HEK293 (cell line): Measurements from ENCODE around the gene C21orf58.

Source experiments
- EGR2 ChIP-seq: fragments of 450-650 bp; formaldehyde crosslinking; IDR thresholded peaks from 2 replicates; pipeline ENCODE4 v1.5.1; 2016; ENCODE audit warnings: low read depth, missing biosample characterization, missing genetic modification characterization
- KLF16 ChIP-seq: fragments of 450-650 bp; formaldehyde crosslinking; IDR thresholded peaks from 2 replicates; pipeline ENCODE4 v1.5.1; 2017; ENCODE audit warnings: missing biosample characterization, missing genetic modification characterization
- KLF9 ChIP-seq: fragments of 450-650 bp; formaldehyde crosslinking; IDR thresholded peaks from 2 replicates; pipeline ENCODE4 v1.5.1; 2016; ENCODE audit warnings: missing biosample characterization, missing genetic modification characterization, low read depth
- ZBTB8A ChIP-seq: fragments of 450-650 bp; formaldehyde crosslinking; IDR thresholded peaks from 2 replicates; pipeline ENCODE4 v1.5.1; 2016; ENCODE audit warnings: missing biosample characterization, missing genetic modification characterization
- ZFP3 ChIP-seq: fragments of 450-650 bp; formaldehyde crosslinking; IDR thresholded peaks from 2 replicates; pipeline ENCODE4 v1.5.1; 2016; ENCODE audit warnings: low read depth, missing biosample characterization, missing genetic modification characterization
- ZFP69B ChIP-seq: fragments of 450-650 bp; formaldehyde crosslinking; IDR thresholded peaks from 2 replicates; pipeline ENCODE4 v1.5.1; 2016; ENCODE audit warnings: missing biosample characterization, missing genetic modification characterization
- ZNF223 ChIP-seq: fragments of 450-650 bp; formaldehyde crosslinking; IDR thresholded peaks from 2 replicates; pipeline ENCODE4 v1.5.1; 2016; ENCODE audit warnings: missing biosample characterization, missing genetic modification characterization
- ZNF292 ChIP-seq: fragments of 450-650 bp; formaldehyde crosslinking; IDR thresholded peaks from 2 replicates; pipeline ENCODE4 v1.5.1; 2016; ENCODE audit warnings: low read depth, missing biosample characterization, missing genetic modification characterization, borderline replicate concordance
- ZNF530 ChIP-seq: fragments of 450-650 bp; formaldehyde crosslinking; IDR thresholded peaks from 2 replicates; pipeline ENCODE4 v1.5.1; 2016; ENCODE audit warnings: low read depth, missing biosample characterization, missing genetic modification characterization
- ZNF624 ChIP-seq: fragments of 450-650 bp; formaldehyde crosslinking; IDR thresholded peaks from 2 replicates; pipeline ENCODE4 v1.5.1; 2017; ENCODE audit warnings: missing biosample characterization, missing genetic modification characterization
- ZNF654 ChIP-seq: fragments of 450-650 bp; formaldehyde crosslinking; IDR thresholded peaks from 2 replicates; pipeline ENCODE4 v1.5.1; 2016; ENCODE audit warnings: low read depth, missing biosample characterization, missing genetic modification characterization
- TF ChIP-seq, protein P1 (sequence below): fragments of 450-650 bp; IDR thresholded peaks from 2 replicates; pipeline ENCODE4 v1.5.1; 2018; ENCODE audit warnings: missing biosample characterization, mild to moderate bottlenecking, missing genetic modification characterization
- TF ChIP-seq, protein P2 (sequence below): fragments of 450-650 bp; formaldehyde crosslinking; IDR thresholded peaks from 2 replicates; pipeline ENCODE4 v1.5.0; 2017; ENCODE audit warnings: missing biosample characterization, missing genetic modification characterization, borderline replicate concordance
- TF ChIP-seq, protein P3 (sequence below): fragments of 450-650 bp; formaldehyde crosslinking; IDR thresholded peaks from 2 replicates; pipeline ENCODE4 v1.5.1; 2017; ENCODE audit warnings: missing biosample characterization, missing genetic modification characterization
- TF ChIP-seq, protein P4 (sequence below): fragments of 450-650 bp; formaldehyde crosslinking; IDR thresholded peaks from 2 replicates; pipeline ENCODE4 v1.5.1; 2016; ENCODE audit warnings: missing biosample characterization, missing genetic modification characterization, borderline replicate concordance
- TF ChIP-seq, protein P5 (sequence below): IDR thresholded peaks from 2 replicates; pipeline ENCODE4 v1.6.1; 2011; ENCODE audit warnings: mild to moderate bottlenecking, low read depth, low read length, borderline replicate concordance
- TF ChIP-seq, protein P6 (sequence below): fragments of 450-650 bp; formaldehyde crosslinking; IDR thresholded peaks from 2 replicates; pipeline ENCODE4 v1.5.1; 2017; ENCODE audit warnings: missing biosample characterization, missing genetic modification characterization
- TF ChIP-seq, protein P7 (sequence below): sonication (generic); formaldehyde crosslinking; IDR thresholded peaks from 2 replicates; pipeline ENCODE4 v1.8.1; 2022; ENCODE audit warnings: mild to moderate bottlenecking, moderate library complexity, missing genetic modification reagents
- TF ChIP-seq, protein P8 (sequence below): fragments of 450-650 bp; formaldehyde crosslinking; IDR thresholded peaks from 2 replicates; pipeline ENCODE4 v1.5.1; 2016; ENCODE audit warnings: missing biosample characterization, missing genetic modification characterization
- TF ChIP-seq, protein P9 (sequence below): fragments of 450-650 bp; formaldehyde crosslinking; IDR thresholded peaks from 2 replicates; pipeline ENCODE4 v1.5.1; 2016; ENCODE audit warnings: missing biosample characterization, missing genetic modification characterization

Gene C21orf58

DNA sequence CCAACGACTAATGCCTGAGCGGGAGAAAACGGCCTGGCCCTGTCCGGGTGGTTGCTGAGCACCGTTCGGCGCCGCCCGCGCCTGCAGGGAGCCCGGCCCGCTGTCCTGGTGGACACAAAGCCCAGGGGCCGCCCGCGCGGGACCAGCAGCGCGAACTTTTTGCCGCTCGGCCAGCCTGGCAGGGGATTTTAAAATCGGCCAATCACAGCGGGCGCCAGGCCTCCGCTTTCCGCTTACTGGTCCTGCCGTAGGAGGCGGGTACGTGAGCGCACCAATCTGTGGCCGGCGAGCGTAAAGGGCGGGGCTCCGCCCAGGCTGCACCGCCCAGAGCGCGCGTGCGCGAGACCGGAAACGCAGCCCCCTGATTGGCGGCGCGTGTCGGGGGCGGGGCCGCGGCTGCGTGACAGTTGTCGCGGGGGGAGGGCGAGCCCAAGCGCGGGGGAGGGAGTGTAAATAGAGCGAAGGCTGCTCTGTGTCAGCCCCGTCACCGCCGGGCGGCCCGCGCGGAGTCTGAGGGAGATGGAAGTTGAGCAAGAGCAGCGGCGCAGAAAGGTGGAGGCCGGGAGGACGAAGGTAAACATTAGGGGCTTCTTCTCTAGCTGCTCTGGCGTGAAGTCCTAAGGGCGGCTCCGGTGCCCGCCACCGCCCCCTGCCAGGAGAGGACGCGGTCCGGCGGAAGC lies at the start of gene C21orf58, which contains the start of gene PCNT (continued):
- TF ChIP-seq ZNF223 (tag by site-specific recombination) (no peak), ZNF654 (tag by site-specific recombination) (no peak), ZFP69B (tag by site-specific recombination) (no peak; the same call in 1 of the 2 replicates), EGR2 (tag by site-specific recombination) (peak; percentile 95), ZNF530 (no peak), ZBTB8A (tag by site-specific recombination) (peak; percentile 79), KLF16 (tag by site-specific recombination) (peak; percentile 85), KLF9 (tag by site-specific recombination) (peak; percentile 85), ZFP3 (no peak), ZNF292 (tag by site-specific recombination) (no peak), ZNF624 (tag by site-specific recombination) (no peak)
- TF ChIP-seq, protein P1, sequence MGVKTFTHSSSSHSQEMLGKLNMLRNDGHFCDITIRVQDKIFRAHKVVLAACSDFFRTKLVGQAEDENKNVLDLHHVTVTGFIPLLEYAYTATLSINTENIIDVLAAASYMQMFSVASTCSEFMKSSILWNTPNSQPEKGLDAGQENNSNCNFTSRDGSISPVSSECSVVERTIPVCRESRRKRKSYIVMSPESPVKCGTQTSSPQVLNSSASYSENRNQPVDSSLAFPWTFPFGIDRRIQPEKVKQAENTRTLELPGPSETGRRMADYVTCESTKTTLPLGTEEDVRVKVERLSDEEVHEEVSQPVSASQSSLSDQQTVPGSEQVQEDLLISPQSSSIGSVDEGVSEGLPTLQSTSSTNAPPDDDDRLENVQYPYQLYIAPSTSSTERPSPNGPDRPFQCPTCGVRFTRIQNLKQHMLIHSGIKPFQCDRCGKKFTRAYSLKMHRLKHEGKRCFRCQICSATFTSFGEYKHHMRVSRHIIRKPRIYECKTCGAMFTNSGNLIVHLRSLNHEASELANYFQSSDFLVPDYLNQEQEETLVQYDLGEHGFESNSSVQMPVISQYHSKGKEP (tag by site-specific recombination), result peak; percentile 69; the same call in 1 of the 2 replicates
- TF ChIP-seq, protein P2, sequence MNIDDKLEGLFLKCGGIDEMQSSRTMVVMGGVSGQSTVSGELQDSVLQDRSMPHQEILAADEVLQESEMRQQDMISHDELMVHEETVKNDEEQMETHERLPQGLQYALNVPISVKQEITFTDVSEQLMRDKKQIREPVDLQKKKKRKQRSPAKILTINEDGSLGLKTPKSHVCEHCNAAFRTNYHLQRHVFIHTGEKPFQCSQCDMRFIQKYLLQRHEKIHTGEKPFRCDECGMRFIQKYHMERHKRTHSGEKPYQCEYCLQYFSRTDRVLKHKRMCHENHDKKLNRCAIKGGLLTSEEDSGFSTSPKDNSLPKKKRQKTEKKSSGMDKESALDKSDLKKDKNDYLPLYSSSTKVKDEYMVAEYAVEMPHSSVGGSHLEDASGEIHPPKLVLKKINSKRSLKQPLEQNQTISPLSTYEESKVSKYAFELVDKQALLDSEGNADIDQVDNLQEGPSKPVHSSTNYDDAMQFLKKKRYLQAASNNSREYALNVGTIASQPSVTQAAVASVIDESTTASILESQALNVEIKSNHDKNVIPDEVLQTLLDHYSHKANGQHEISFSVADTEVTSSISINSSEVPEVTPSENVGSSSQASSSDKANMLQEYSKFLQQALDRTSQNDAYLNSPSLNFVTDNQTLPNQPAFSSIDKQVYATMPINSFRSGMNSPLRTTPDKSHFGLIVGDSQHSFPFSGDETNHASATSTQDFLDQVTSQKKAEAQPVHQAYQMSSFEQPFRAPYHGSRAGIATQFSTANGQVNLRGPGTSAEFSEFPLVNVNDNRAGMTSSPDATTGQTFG (tag by site-specific recombination), result no peak
- TF ChIP-seq, protein P3, sequence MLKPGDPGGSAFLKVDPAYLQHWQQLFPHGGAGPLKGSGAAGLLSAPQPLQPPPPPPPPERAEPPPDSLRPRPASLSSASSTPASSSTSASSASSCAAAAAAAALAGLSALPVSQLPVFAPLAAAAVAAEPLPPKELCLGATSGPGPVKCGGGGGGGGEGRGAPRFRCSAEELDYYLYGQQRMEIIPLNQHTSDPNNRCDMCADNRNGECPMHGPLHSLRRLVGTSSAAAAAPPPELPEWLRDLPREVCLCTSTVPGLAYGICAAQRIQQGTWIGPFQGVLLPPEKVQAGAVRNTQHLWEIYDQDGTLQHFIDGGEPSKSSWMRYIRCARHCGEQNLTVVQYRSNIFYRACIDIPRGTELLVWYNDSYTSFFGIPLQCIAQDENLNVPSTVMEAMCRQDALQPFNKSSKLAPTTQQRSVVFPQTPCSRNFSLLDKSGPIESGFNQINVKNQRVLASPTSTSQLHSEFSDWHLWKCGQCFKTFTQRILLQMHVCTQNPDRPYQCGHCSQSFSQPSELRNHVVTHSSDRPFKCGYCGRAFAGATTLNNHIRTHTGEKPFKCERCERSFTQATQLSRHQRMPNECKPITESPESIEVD (tag by site-specific recombination), result no peak
- TF ChIP-seq, protein P4, sequence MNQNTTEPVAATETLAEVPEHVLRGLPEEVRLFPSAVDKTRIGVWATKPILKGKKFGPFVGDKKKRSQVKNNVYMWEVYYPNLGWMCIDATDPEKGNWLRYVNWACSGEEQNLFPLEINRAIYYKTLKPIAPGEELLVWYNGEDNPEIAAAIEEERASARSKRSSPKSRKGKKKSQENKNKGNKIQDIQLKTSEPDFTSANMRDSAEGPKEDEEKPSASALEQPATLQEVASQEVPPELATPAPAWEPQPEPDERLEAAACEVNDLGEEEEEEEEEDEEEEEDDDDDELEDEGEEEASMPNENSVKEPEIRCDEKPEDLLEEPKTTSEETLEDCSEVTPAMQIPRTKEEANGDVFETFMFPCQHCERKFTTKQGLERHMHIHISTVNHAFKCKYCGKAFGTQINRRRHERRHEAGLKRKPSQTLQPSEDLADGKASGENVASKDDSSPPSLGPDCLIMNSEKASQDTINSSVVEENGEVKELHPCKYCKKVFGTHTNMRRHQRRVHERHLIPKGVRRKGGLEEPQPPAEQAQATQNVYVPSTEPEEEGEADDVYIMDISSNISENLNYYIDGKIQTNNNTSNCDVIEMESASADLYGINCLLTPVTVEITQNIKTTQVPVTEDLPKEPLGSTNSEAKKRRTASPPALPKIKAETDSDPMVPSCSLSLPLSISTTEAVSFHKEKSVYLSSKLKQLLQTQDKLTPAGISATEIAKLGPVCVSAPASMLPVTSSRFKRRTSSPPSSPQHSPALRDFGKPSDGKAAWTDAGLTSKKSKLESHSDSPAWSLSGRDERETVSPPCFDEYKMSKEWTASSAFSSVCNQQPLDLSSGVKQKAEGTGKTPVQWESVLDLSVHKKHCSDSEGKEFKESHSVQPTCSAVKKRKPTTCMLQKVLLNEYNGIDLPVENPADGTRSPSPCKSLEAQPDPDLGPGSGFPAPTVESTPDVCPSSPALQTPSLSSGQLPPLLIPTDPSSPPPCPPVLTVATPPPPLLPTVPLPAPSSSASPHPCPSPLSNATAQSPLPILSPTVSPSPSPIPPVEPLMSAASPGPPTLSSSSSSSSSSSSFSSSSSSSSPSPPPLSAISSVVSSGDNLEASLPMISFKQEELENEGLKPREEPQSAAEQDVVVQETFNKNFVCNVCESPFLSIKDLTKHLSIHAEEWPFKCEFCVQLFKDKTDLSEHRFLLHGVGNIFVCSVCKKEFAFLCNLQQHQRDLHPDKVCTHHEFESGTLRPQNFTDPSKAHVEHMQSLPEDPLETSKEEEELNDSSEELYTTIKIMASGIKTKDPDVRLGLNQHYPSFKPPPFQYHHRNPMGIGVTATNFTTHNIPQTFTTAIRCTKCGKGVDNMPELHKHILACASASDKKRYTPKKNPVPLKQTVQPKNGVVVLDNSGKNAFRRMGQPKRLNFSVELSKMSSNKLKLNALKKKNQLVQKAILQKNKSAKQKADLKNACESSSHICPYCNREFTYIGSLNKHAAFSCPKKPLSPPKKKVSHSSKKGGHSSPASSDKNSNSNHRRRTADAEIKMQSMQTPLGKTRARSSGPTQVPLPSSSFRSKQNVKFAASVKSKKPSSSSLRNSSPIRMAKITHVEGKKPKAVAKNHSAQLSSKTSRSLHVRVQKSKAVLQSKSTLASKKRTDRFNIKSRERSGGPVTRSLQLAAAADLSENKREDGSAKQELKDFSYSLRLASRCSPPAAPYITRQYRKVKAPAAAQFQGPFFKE, result no peak
- TF ChIP-seq, protein P5, sequence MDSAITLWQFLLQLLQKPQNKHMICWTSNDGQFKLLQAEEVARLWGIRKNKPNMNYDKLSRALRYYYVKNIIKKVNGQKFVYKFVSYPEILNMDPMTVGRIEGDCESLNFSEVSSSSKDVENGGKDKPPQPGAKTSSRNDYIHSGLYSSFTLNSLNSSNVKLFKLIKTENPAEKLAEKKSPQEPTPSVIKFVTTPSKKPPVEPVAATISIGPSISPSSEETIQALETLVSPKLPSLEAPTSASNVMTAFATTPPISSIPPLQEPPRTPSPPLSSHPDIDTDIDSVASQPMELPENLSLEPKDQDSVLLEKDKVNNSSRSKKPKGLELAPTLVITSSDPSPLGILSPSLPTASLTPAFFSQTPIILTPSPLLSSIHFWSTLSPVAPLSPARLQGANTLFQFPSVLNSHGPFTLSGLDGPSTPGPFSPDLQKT, result no peak
- TF ChIP-seq, protein P6, sequence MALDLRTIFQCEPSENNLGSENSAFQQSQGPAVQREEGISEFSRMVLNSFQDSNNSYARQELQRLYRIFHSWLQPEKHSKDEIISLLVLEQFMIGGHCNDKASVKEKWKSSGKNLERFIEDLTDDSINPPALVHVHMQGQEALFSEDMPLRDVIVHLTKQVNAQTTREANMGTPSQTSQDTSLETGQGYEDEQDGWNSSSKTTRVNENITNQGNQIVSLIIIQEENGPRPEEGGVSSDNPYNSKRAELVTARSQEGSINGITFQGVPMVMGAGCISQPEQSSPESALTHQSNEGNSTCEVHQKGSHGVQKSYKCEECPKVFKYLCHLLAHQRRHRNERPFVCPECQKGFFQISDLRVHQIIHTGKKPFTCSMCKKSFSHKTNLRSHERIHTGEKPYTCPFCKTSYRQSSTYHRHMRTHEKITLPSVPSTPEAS (tag by site-specific recombination), result peak; percentile 10; the same call in 1 of the 2 replicates
- TF ChIP-seq, protein P7, sequence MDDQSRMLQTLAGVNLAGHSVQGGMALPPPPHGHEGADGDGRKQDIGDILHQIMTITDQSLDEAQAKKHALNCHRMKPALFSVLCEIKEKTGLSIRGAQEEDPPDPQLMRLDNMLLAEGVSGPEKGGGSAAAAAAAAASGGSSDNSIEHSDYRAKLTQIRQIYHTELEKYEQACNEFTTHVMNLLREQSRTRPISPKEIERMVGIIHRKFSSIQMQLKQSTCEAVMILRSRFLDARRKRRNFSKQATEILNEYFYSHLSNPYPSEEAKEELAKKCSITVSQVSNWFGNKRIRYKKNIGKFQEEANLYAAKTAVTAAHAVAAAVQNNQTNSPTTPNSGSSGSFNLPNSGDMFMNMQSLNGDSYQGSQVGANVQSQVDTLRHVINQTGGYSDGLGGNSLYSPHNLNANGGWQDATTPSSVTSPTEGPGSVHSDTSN (CRISPR knock-in tag), result peak; percentile 80; the same call in 1 of the 2 replicates
- TF ChIP-seq, protein P8, sequence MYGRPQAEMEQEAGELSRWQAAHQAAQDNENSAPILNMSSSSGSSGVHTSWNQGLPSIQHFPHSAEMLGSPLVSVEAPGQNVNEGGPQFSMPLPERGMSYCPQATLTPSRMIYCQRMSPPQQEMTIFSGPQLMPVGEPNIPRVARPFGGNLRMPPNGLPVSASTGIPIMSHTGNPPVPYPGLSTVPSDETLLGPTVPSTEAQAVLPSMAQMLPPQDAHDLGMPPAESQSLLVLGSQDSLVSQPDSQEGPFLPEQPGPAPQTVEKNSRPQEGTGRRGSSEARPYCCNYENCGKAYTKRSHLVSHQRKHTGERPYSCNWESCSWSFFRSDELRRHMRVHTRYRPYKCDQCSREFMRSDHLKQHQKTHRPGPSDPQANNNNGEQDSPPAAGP (tag by site-specific recombination), result peak; percentile 85
- TF ChIP-seq, protein P9, sequence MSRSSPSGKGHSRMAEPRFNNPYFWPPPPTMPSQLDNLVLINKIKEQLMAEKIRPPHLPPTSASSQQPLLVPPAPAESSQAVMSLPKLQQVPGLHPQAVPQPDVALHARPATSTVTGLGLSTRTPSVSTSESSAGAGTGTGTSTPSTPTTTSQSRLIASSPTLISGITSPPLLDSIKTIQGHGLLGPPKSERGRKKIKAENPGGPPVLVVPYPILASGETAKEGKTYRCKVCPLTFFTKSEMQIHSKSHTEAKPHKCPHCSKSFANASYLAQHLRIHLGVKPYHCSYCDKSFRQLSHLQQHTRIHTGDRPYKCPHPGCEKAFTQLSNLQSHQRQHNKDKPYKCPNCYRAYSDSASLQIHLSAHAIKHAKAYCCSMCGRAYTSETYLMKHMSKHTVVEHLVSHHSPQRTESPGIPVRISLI (tag by site-specific recombination), result peak; percentile 75; the same call in 1 of the 2 replicates
